HCEC 1CT (cell line): ENCODE measurements around the gene ADAMTS18.
"Not testable (repeated sequence)": the region's sequence is repeated elsewhere in the genome, so short reads cannot be mapped to it uniquely, and the experiment has no call there.

Experiments used
- DNase-seq: peaks from one replicate; pipeline ENCODE4 v3.0.0-alpha.2; 2017

ADAMTS18 gene

GRCh38 chr16:77277571-77277970, 157.3 kb downstream of the ADAMTS18 start:
- DNase-seq: no peak

- DNase-seq: no peak
These were observed 157.7 kb downstream of the ADAMTS18 start for GRCh38 chr16:77277141-77277540.

GRCh38 chr16:77276661-77277060, 158.2 kb downstream of the ADAMTS18 start:
- DNase-seq: peak; percentile 23

- DNase-seq: not testable (repeated sequence)
These were observed 159.5 kb downstream of the ADAMTS18 start for GRCh38 chr16:77275303-77275702.

GRCh38 chr16:77273815-77274214, 161.0 kb downstream of the ADAMTS18 start:
- DNase-seq: peak; percentile 74

- no peak for DNase-seq
These were observed 163.1 kb downstream of the ADAMTS18 start for GRCh38 chr16:77271532-77272426.

- DNase-seq: not testable (repeated sequence)
These were observed 168.6 kb downstream of the ADAMTS18 start for GRCh38 chr16:77266185-77266584.

- DNase-seq: no peak
These were observed 171.9 kb downstream of the ADAMTS18 start for GRCh38 chr16:77262971-77263370.

GRCh38 chr16:77250400-77250799, 184.4 kb downstream of the ADAMTS18 start:
- DNase-seq: peak; percentile 10

- DNase-seq: no peak
These were observed 188.7 kb downstream of the ADAMTS18 start for GRCh38 chr16:77246150-77246549.

- not testable (repeated sequence) for DNase-seq
These were observed 192.4 kb downstream of the ADAMTS18 start for GRCh38 chr16:77242471-77242870.

GRCh38 chr16:77238593-77238992, 196.2 kb downstream of the ADAMTS18 start:
- DNase-seq: no peak

GRCh38 chr16:77236063-77236511, 198.7 kb downstream of the ADAMTS18 start:
- peak; percentile 67 for DNase-seq

GRCh38 chr16:77234611-77235010, 200.2 kb downstream of the ADAMTS18 start:
- no peak for DNase-seq

GRCh38 chr16:77233799-77234519, 200.9 kb downstream of the ADAMTS18 start:
- DNase-seq: no peak
